Measurements from ENCODE around the gene EIF5. TPM values are rescaled to one million over a fixed set of nuclear protein-coding genes. Genes with fewer than 3 reads are reported as not detected.

Gene EIF5
- total RNA-seq, 1 donor from 2014 or later, result 228 TPM

DNA sequence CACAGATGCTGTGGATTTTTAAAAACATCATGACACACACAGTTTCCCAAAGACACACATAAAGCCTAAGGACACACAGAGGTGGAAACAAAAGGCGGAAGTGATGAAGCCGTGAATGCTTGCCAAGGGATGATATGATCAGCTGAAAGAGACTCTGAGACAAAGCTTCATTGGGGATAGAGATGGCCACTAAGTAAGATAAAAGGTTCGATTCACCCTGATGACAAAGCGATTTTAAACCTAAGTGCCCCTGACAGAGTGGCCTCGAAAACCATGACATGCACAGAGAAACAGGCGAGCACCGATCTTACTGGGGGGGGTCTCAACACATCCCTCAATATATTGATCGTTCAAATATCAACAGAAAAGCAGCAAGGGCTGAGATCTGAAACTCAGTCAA lies 20.3 kb upstream of the EIF5 start:
- Mint-ChIP-seq H3K9me3 (ENCODE audit: unreplicated experiment) (no peaks in the 10 kb centered on the region), H3K4me1 (ENCODE audit: unreplicated experiment) (peaks cover 33% of the 10 kb centered on the region), H3K27ac (ENCODE audit: unreplicated experiment) (peak overlapping the region; percentile 49), H3K4me3 (ENCODE audit: unreplicated experiment) (no peak overlapping the region), H3K36me3 (ENCODE audit: low read depth, unreplicated experiment) (no peaks in the 10 kb centered on the region), H3K27me3 (ENCODE audit: unreplicated experiment) (peaks cover 11% of the 10 kb centered on the region)
- TF ChIP-seq, protein P1, sequence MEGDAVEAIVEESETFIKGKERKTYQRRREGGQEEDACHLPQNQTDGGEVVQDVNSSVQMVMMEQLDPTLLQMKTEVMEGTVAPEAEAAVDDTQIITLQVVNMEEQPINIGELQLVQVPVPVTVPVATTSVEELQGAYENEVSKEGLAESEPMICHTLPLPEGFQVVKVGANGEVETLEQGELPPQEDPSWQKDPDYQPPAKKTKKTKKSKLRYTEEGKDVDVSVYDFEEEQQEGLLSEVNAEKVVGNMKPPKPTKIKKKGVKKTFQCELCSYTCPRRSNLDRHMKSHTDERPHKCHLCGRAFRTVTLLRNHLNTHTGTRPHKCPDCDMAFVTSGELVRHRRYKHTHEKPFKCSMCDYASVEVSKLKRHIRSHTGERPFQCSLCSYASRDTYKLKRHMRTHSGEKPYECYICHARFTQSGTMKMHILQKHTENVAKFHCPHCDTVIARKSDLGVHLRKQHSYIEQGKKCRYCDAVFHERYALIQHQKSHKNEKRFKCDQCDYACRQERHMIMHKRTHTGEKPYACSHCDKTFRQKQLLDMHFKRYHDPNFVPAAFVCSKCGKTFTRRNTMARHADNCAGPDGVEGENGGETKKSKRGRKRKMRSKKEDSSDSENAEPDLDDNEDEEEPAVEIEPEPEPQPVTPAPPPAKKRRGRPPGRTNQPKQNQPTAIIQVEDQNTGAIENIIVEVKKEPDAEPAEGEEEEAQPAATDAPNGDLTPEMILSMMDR (IDR thresholded peaks at IDR 0.05; ENCODE audit: unreplicated experiment), result no peak
- no peak for DNase-seq (ENCODE audit: low spot score)

GRCh38 chr14:103314496-103315277 lies 19.4 kb upstream of the EIF5 start:
- no peak for DNase-seq (ENCODE audit: low spot score)
- peaks cover 9% of the 10 kb centered on the region for H3K27me3 Mint-ChIP-seq (ENCODE audit: unreplicated experiment)
- H3K9me3 Mint-ChIP-seq (ENCODE audit: unreplicated experiment), result no peaks in the 10 kb centered on the region
- H3K4me3 Mint-ChIP-seq (ENCODE audit: unreplicated experiment), result no peak overlapping the region
- H3K4me1 Mint-ChIP-seq (ENCODE audit: unreplicated experiment), result peaks cover 33% of the 10 kb centered on the region
- H3K27ac Mint-ChIP-seq (ENCODE audit: unreplicated experiment), result peak overlapping the region; percentile 52
- TF ChIP-seq, protein P1 (IDR thresholded peaks at IDR 0.05; ENCODE audit: unreplicated experiment), result no peak
- H3K36me3 Mint-ChIP-seq (ENCODE audit: low read depth, unreplicated experiment), result no peaks in the 10 kb centered on the region

GRCh38 chr14:103315351-103315911 lies 18.6 kb upstream of the EIF5 start:
- H3K27ac Mint-ChIP-seq (ENCODE audit: unreplicated experiment), result peak overlapping the region; percentile 44
- H3K36me3 Mint-ChIP-seq (ENCODE audit: low read depth, unreplicated experiment), result no peaks in the 10 kb centered on the region

GRCh38 chr14:103315941-103316340 lies 18.1 kb upstream of the EIF5 start:
- Mint-ChIP-seq H3K9me3 (ENCODE audit: unreplicated experiment) (no peaks in the 10 kb centered on the region), H3K36me3 (ENCODE audit: low read depth, unreplicated experiment) (no peaks in the 10 kb centered on the region), H3K4me3 (ENCODE audit: unreplicated experiment) (no peak overlapping the region), H3K27ac (ENCODE audit: unreplicated experiment) (peak overlapping the region; percentile 44), H3K4me1 (ENCODE audit: unreplicated experiment) (peaks cover 33% of the 10 kb centered on the region), H3K27me3 (ENCODE audit: unreplicated experiment) (peaks cover 9% of the 10 kb centered on the region)
- DNase-seq (ENCODE audit: low spot score), result no peak
- TF ChIP-seq, protein P1 (IDR thresholded peaks at IDR 0.05; ENCODE audit: unreplicated experiment), result no peak

More at GRCh38 chr14:103315351-103315911, 18.6 kb upstream of the EIF5 start:
- Mint-ChIP-seq H3K27me3 (ENCODE audit: unreplicated experiment) (peaks cover 9% of the 10 kb centered on the region), H3K4me1 (ENCODE audit: unreplicated experiment) (peaks cover 33% of the 10 kb centered on the region), H3K4me3 (ENCODE audit: unreplicated experiment) (no peak overlapping the region), H3K9me3 (ENCODE audit: unreplicated experiment) (no peaks in the 10 kb centered on the region)
- TF ChIP-seq, protein P1 (IDR thresholded peaks at IDR 0.05; ENCODE audit: unreplicated experiment), result no peak
- peak; percentile 38 for DNase-seq (ENCODE audit: low spot score)

DNA sequence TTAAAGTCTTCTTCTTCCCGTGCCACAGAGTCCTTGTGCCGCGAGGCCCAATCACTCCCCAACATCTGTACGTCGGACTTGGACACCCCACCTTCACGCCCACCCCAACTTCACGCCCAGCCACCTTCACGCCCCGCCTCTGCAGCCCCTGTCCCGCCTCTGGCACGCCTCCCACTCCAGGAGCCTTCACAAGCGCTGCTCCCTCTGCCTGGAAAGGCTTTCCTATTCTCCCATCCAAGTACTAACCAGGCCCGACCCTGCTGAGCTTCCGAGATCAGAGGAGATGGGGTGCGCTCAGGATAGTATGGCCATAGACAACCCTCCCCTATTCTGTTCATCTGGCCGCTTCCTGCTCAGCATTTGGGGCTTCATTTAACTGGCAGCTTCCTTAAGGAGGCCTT lies 17.3 kb upstream of the EIF5 start:
- H3K27me3 Mint-ChIP-seq (ENCODE audit: unreplicated experiment), result peaks cover 9% of the 10 kb centered on the region
- no peaks in the 10 kb centered on the region for H3K9me3 Mint-ChIP-seq (ENCODE audit: unreplicated experiment)
- H3K4me1 Mint-ChIP-seq (ENCODE audit: unreplicated experiment), result peaks cover 33% of the 10 kb centered on the region
- no peak overlapping the region for H3K27ac Mint-ChIP-seq (ENCODE audit: unreplicated experiment)
- TF ChIP-seq, protein P1 (IDR thresholded peaks at IDR 0.05; ENCODE audit: unreplicated experiment), result no peak
- DNase-seq (ENCODE audit: low spot score), result no peak
- no peak overlapping the region for H3K4me3 Mint-ChIP-seq (ENCODE audit: unreplicated experiment)
- H3K36me3 Mint-ChIP-seq (ENCODE audit: low read depth, unreplicated experiment), result no peaks in the 10 kb centered on the region
